H1 (cell line): ENCODE measurements around the gene UBR3. TPM values are rescaled to one million over a fixed set of nuclear protein-coding genes. Genes with fewer than 3 reads are reported as not detected.

ENCODE experiments used
- POLR2A ChIP-seq, 2 experiments: IDR thresholded peaks; 1 replicate in 1 of 2; 2 replicates in 1 of 2; pipeline ENCODE4 v1.6.1; 2011; ENCODE audit warnings: low read depth in 2 of 2, low read length in 2 of 2, mild to moderate bottlenecking in 2 of 2; ENCODE audit errors: control extremely low read depth in 1 of 2
- RBBP5 ChIP-seq: IDR thresholded peaks from 2 replicates; pipeline ENCODE4 v1.7.1; 2012; ENCODE audit warnings: low read depth, mild to moderate bottlenecking, inconsistent platforms, low read length, moderate library complexity, borderline replicate concordance
- polyA plus RNA-seq, 7 experiments: library from polyadenylated mRNA; depleted of rRNA in 3 of 7; stranded (reverse) in 5 of 7; unstranded in 2 of 7; fragments of >200 nt in 5 of 7; fragments of 200-250 nt in 2 of 7; gene quantifications; 1 replicate in 5 of 7; 2 replicates in 1 of 7; 4 replicates in 1 of 7; pipeline versions ENCODE4 v1.2.1 to v1.2.3, GENCODE V29; 2011 to 2013; ENCODE audit warnings: missing spikeins in 2 of 7, mixed read lengths in 2 of 7
- total RNA-seq: library from RNA; stranded (reverse); fragmentation: NEBNext Ultra II Directional; extraction: Animal tissue kit (Norgen Biotek cat#: 25700); gene quantifications from 2 replicates; pipeline ENCODE4 v1.2.1, GENCODE V29; 2021

Gene UBR3
- total and polyA plus RNA-seq, 2 of the 8 experiments (the other 6 are each of a cell fraction or from before 2014, with no cell fraction given), result 3.7 to 17.7 TPM

GRCh38 chr2:169797601-169798000 lies 29.7 kb upstream of the UBR3 start (continued):
- TF ChIP-seq RBBP5, result no peak
- no peak for TF ChIP-seq POLR2A (IDR thresholded peaks at IDR 0.05; ENCODE audit: control extremely low read depth in 1 of 2, low read depth in 2 of 2, low read length in 2 of 2)
